Muscle layer of duodenum (tissue), 2 donors: ENCODE results near the gene PRR16.

ENCODE experiments used
- H3K27ac ChIP-seq: one replicate; pipeline ENCODE4 v1.7.0; 2013; ENCODE audit warnings: mild to moderate bottlenecking, low read length
- H3K27me3 ChIP-seq: one replicate; pipeline ENCODE4 v1.7.0; 2013; ENCODE audit warnings: low read depth, mild to moderate bottlenecking, control low read depth, low read length
- H3K36me3 ChIP-seq, 2 donors: one replicate each; pipeline ENCODE4 v1.7.0; 2013; ENCODE audit warnings: low read length in 2 of 2, control low read depth in 1 of 2, mild to moderate bottlenecking in 1 of 2; ENCODE audit not compliant: insufficient read depth in 2 of 2, control insufficient read depth in 1 of 2
- H3K4me1 ChIP-seq, 2 donors: one replicate each; pipeline ENCODE4 v1.7.0; 2013; ENCODE audit warnings: low read length in 2 of 2, mild to moderate bottlenecking in 2 of 2, control low read depth in 1 of 2, moderate library complexity in 1 of 2; ENCODE audit not compliant: insufficient read depth in 2 of 2, control insufficient read depth in 1 of 2
- H3K4me3 ChIP-seq, 2 donors: one replicate each; pipeline ENCODE4 v1.7.0; 2013; ENCODE audit warnings: low read length in 2 of 2, low read depth in 1 of 2, mild to moderate bottlenecking in 1 of 2
- H3K9me3 ChIP-seq, 2 donors: one replicate each; pipeline ENCODE4 v1.7.0; 2013; ENCODE audit warnings: low read length in 2 of 2, control low read depth in 1 of 2, mild to moderate bottlenecking in 1 of 2; ENCODE audit not compliant: control insufficient read depth in 1 of 2
- donor health status: healthy.

PRR16 gene

DNA sequence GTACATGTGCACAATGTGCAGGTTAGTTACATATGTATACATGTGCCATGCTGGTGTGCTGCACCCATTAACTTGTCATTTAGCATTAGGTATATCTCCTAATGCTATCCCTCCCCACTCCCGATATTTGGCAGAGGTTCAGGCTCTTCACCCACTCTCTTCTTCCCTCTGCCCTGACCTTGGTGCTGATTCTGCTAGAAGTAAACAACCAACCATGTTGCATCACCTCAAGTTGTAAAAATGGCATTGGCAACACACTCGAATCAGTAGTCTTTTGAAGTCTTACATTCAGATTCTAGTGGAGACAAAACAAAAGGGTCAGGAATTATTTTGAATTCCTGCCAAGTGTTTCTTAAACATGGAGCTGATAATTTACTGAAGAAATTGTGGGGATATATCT lies 40.0 kb downstream of the PRR16 start:
- Histone ChIP-seq H3K27me3 (no peaks in the 10 kb centered on the region), H3K4me1 (no peaks in the 10 kb centered on the region), H3K4me3 (no peak overlapping the region), H3K27ac (no peak overlapping the region), H3K36me3 (no peaks in the 10 kb centered on the region), H3K9me3 (no peaks in the 10 kb centered on the region)

- Histone ChIP-seq H3K9me3 (no peaks in the 10 kb centered on the region), H3K27ac (no peak overlapping the region), H3K4me1 (no peaks in the 10 kb centered on the region), H3K27me3 (no peaks in the 10 kb centered on the region), H3K36me3 (no peaks in the 10 kb centered on the region), H3K4me3 (no peak overlapping the region)
These were observed 43.1 kb downstream of the PRR16 start for GRCh38 chr5:120507197-120507596.

DNA sequence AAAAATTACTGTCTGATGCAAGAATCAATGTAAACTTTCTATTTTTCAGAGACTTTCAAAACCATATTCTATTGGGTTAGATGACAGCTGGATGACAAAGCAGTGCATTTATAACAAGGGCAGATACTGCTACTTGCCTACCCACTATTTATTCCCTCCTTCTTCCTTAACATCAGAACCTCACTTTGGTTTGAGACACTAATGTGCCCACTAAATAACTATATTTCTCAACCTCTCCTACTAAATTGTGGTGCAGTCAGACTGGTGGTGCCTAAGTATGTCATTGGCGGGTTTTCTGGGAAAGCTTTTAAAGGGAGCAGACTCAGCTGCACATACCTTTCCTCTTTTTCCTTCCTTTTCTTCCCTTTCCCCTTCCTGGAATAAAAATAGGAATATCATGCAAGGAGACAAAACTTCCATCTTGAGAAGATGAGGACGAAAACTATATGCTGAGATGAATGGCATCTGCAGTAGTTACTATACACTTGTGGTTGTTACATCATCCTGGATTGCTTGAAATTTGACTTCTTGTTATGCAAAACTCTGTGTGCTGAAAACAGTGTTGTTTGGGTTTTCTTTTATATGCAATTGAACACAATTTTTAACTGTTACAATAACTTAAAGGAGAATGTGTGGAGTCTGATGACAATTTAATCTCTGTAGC lies 43.8 kb downstream of the PRR16 start:
- no peak overlapping the region for H3K4me3 ChIP-seq
- H3K4me1 ChIP-seq: no peaks in the 10 kb centered on the region

DNA sequence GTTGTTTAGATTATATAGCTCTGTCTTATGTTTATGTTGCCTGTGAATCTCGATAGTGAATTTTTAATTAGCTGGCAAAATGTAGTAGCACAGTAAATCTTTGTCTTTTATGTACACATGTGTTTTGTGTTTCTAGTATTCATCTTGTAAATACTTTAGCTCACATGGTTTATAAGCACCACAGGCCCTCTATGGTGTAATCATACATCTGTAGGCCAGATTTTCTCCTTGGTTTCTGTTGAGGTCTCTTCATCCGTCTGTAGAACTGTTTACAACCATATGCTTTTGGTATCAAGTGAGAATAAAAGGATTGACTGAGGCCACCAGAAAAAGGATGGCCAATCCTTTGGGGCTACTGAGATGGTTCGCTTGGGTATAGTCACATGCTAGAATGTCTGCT lies 45.0 kb downstream of the PRR16 start:
- Histone ChIP-seq H3K9me3 (no peaks in the 10 kb centered on the region), H3K4me3 (no peak overlapping the region), H3K4me1 (no peaks in the 10 kb centered on the region), H3K36me3 (no peaks in the 10 kb centered on the region), H3K27me3 (no peaks in the 10 kb centered on the region), H3K27ac (no peak overlapping the region)

More for the DNA sequence above, 43.8 kb downstream of the PRR16 start:
- Histone ChIP-seq H3K27me3 (no peaks in the 10 kb centered on the region), H3K27ac (no peak overlapping the region), H3K36me3 (no peaks in the 10 kb centered on the region), H3K9me3 (no peaks in the 10 kb centered on the region)

DNA sequence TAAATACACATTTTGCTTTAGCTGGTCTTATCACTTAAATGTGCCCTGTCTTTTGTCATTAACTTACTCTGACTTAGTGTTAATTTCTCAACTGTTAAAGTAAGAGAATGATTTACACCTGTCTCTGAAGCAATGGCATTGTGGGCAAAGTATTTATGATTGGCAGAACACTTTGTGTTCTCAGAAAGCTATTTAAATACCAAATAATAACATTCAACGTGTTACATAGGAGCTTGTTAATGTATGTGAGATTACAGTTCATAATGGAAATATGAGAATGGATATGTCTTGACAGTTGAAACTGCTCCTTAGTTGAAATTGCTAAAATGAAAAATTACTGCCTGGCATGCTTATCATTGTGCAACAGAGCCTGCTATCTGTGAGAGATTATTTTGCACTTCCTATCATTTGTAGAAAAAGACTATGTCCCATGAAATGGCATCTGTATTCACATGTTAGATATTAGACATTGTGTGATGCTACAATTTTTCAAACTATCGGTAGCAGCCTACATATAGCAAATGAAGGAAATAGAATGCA lies 46.1 kb downstream of the PRR16 start:
- Histone ChIP-seq H3K4me3 (no peak overlapping the region), H3K9me3 (no peaks in the 10 kb centered on the region), H3K36me3 (no peaks in the 10 kb centered on the region), H3K27ac (no peak overlapping the region), H3K4me1 (no peaks in the 10 kb centered on the region), H3K27me3 (no peaks in the 10 kb centered on the region)

DNA sequence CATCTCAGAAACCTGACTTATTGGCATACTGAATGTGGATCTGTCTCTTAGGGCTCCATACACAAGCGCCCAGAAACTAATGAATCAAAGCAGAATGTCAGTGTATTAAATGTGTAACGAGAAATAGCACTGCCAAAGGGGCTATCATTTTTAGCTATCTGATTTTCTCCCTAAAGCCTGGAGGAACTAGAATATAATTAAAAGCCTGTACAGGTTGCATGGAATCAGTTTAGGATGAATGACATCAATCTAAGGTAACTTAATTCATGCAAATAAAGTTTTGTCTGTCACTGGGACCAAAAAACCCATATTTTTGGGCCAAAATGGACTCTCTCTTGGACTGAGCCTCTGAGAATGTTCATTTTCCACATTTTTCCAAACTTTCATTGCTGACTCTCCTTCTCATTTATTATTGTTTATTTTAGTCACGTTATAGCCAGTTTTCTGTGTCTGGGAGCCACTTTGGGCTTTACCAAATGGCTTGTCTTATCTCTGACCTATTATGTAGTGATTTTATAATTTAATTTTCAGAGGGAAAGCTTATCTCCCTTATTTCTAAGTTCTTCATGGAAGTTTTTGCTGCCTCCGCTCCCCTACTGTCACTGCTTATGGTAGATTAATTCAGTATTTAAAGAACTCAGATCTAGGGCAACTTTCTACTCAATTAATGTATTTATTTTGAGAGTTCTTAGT lies 47.0 kb downstream of the PRR16 start:
- no peaks in the 10 kb centered on the region for H3K27me3 ChIP-seq

DNA sequence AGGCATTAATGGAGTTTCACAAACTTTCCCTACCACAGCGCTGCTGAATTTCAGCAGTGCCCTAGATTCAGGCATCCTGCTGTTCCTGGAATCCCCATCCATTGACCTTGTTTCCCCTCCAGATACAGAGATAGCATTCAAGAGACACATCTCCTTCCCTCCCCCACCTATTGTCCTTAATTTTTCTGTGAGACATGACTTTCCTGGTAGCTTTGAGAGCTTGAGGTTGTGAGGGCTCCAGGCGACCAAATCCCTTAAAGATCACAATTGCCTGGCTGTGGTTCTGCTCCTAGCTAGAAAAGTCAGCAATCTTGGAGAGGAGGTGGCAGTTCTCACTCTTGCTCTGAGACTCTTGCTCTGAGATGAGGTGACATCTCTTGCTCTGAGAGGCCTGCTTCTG lies 48.0 kb downstream of the PRR16 start:
- Histone ChIP-seq H3K27ac (no peak overlapping the region), H3K36me3 (no peaks in the 10 kb centered on the region), H3K9me3 (no peaks in the 10 kb centered on the region), H3K4me1 (no peaks in the 10 kb centered on the region), H3K4me3 (no peak overlapping the region), H3K27me3 (no peaks in the 10 kb centered on the region)

More for the DNA sequence above, 47.0 kb downstream of the PRR16 start:
- H3K4me1 ChIP-seq: no peaks in the 10 kb centered on the region
- H3K36me3 ChIP-seq: no peaks in the 10 kb centered on the region
- H3K4me3 ChIP-seq: no peak overlapping the region
- no peak overlapping the region for H3K27ac ChIP-seq
- H3K9me3 ChIP-seq: no peaks in the 10 kb centered on the region

GRCh38 chr5:120512791-120513650 lies 48.9 kb downstream of the PRR16 start:
- no peaks in the 10 kb centered on the region for H3K9me3 ChIP-seq
- H3K27me3 ChIP-seq: no peaks in the 10 kb centered on the region
- H3K4me1 ChIP-seq: no peaks in the 10 kb centered on the region
- no peak overlapping the region for H3K4me3 ChIP-seq
- H3K36me3 ChIP-seq: no peaks in the 10 kb centered on the region
- no peak overlapping the region for H3K27ac ChIP-seq

GRCh38 chr5:120516805-120517204 lies 52.7 kb downstream of the PRR16 start:
- no peaks in the 10 kb centered on the region for H3K36me3 ChIP-seq
- no peaks in the 10 kb centered on the region for H3K27me3 ChIP-seq
- no peak overlapping the region for H3K27ac ChIP-seq
- no peak overlapping the region for H3K4me3 ChIP-seq
- H3K4me1 ChIP-seq: no peaks in the 10 kb centered on the region
- no peaks in the 10 kb centered on the region for H3K9me3 ChIP-seq

- H3K27ac ChIP-seq: no peak overlapping the region
- H3K4me1 ChIP-seq: no peaks in the 10 kb centered on the region
- H3K9me3 ChIP-seq: no peaks in the 10 kb centered on the region
- no peak overlapping the region for H3K4me3 ChIP-seq
- H3K27me3 ChIP-seq: no peaks in the 10 kb centered on the region
- no peaks in the 10 kb centered on the region for H3K36me3 ChIP-seq
These were observed 53.6 kb downstream of the PRR16 start for GRCh38 chr5:120517607-120518252.

GRCh38 chr5:120518581-120518980 lies 54.5 kb downstream of the PRR16 start:
- H3K36me3 ChIP-seq: no peaks in the 10 kb centered on the region
- no peaks in the 10 kb centered on the region for H3K27me3 ChIP-seq
- H3K27ac ChIP-seq: no peak overlapping the region
- no peaks in the 10 kb centered on the region for H3K4me1 ChIP-seq
- H3K4me3 ChIP-seq: no peak overlapping the region
- no peaks in the 10 kb centered on the region for H3K9me3 ChIP-seq
